Neuron (in vitro differentiated cells): ENCODE measurements around the gene CCDC144A.
"Not testable (repeated sequence)": the region's sequence is repeated elsewhere in the genome, so short reads cannot be mapped to it uniquely, and the experiment has no call there.

Source experiments
- H2AFZ ChIP-seq: one replicate; pipeline ENCODE4 v1.6.1; 2013; ENCODE audit warnings: low read depth, mild to moderate bottlenecking, inconsistent platforms, low read length, moderate library complexity
- H3K27me3 ChIP-seq: one replicate; pipeline ENCODE4 v1.6.1; 2013; ENCODE audit warnings: low read length; ENCODE audit not compliant: insufficient read depth
- H3K36me3 ChIP-seq: one replicate; pipeline ENCODE4 v1.6.1; 2013; ENCODE audit warnings: low read length; ENCODE audit not compliant: insufficient read depth
- H3K4me1 ChIP-seq: one replicate; pipeline ENCODE4 v1.6.1; 2013; ENCODE audit warnings: low read length; ENCODE audit not compliant: insufficient read depth
- H3K4me3 ChIP-seq: 2 replicates; pipeline ENCODE4 v1.5.1; 2013; ENCODE audit warnings: mild to moderate bottlenecking, low read length, moderate library complexity
- H3K9me3 ChIP-seq: one replicate; pipeline ENCODE4 v1.6.1; 2013; ENCODE audit warnings: low read length

The CCDC144A gene

GRCh38 chr17:16689731-16690281, at the start of gene CCDC144A:
Gene CCDC144A, plus strand, starts transcription at chr17:16690241. Its CDS starts 160 bp downstream, at chr17:16690401.
- H3K4me1 ChIP-seq, H3K9me3 ChIP-seq, H3K27me3 ChIP-seq, H2AFZ ChIP-seq, H3K4me3 ChIP-seq, H3K36me3 ChIP-seq: not testable (repeated sequence)

- Histone ChIP-seq H3K9me3 (peaks cover 15% of the 10 kb centered on the region), H3K27me3 (no peaks in the 10 kb centered on the region), H3K4me1 (peaks cover 10% of the 10 kb centered on the region), H2AFZ (no peak overlapping the region), H3K36me3 (peaks cover 43% of the 10 kb centered on the region), H3K4me3 (no peak overlapping the region)
Measured at GRCh38 chr17:16649585-16649984, 40.5 kb upstream of the CCDC144A start.

- Histone ChIP-seq H3K27me3 (no peaks in the 10 kb centered on the region), H2AFZ (no peak overlapping the region), H3K9me3 (peaks cover 4% of the 10 kb centered on the region), H3K4me1 (peaks cover 10% of the 10 kb centered on the region), H3K4me3 (peak overlapping the region; percentile 60), H3K36me3 (peaks cover 23% of the 10 kb centered on the region)
Measured at GRCh38 chr17:16652252-16652651, 37.8 kb upstream of the CCDC144A start.

- peak overlapping the region; percentile 60 for H3K4me3 ChIP-seq
- peak overlapping the region; percentile 59 for H2AFZ ChIP-seq
- H3K4me1 ChIP-seq, result peaks cover 10% of the 10 kb centered on the region
- peaks cover 21% of the 10 kb centered on the region for H3K36me3 ChIP-seq
- H3K9me3 ChIP-seq, result peaks cover 3% of the 10 kb centered on the region
- H3K27me3 ChIP-seq, result no peaks in the 10 kb centered on the region
Measured at GRCh38 chr17:16652847-16653366, 37.1 kb upstream of the CCDC144A start.

GRCh38 chr17:16653367-16654041, 36.5 kb upstream of the CCDC144A start, which contains the start of gene ZNF624:
Gene ZNF624, minus strand, starts transcription at chr17:16653850.
- H3K9me3 ChIP-seq, result peaks cover 3% of the 10 kb centered on the region
- H3K27me3 ChIP-seq, result no peaks in the 10 kb centered on the region

GRCh38 chr17:16661217-16661616, 28.8 kb upstream of the CCDC144A start:
- Histone ChIP-seq H3K36me3 (no peaks in the 10 kb centered on the region), H2AFZ (no peak overlapping the region), H3K4me3 (no peak overlapping the region), H3K4me1 (no peaks in the 10 kb centered on the region), H3K9me3 (no peaks in the 10 kb centered on the region), H3K27me3 (peaks cover 5% of the 10 kb centered on the region)

More at GRCh38 chr17:16653367-16654041, 36.5 kb upstream of the CCDC144A start, which contains the start of gene ZNF624:
- peaks cover 18% of the 10 kb centered on the region for H3K36me3 ChIP-seq
- H2AFZ ChIP-seq, result peak within 1 kb of the TSS; percentile 59
- H3K4me1 ChIP-seq, result peaks cover 10% of the 10 kb centered on the region
- H3K4me3 ChIP-seq, result peak within 1 kb of the TSS; percentile 60

GRCh38 chr17:16662936-16663335, 27.1 kb upstream of the CCDC144A start:
- Histone ChIP-seq H3K36me3 (no peaks in the 10 kb centered on the region), H3K9me3 (no peaks in the 10 kb centered on the region), H3K4me1 (no peaks in the 10 kb centered on the region), H3K27me3 (peaks cover 12% of the 10 kb centered on the region), H2AFZ (no peak overlapping the region), H3K4me3 (no peak overlapping the region)

GRCh38 chr17:16666553-16666906, 23.5 kb upstream of the CCDC144A start:
- peaks cover 14% of the 10 kb centered on the region for H3K27me3 ChIP-seq
- H3K9me3 ChIP-seq, H3K4me3 ChIP-seq, H2AFZ ChIP-seq, H3K4me1 ChIP-seq, H3K36me3 ChIP-seq: not testable (repeated sequence)

- peaks cover 14% of the 10 kb centered on the region for H3K27me3 ChIP-seq
- not testable (repeated sequence) for H3K4me3 ChIP-seq, H3K4me1 ChIP-seq, H3K9me3 ChIP-seq, H3K36me3 ChIP-seq, H2AFZ ChIP-seq
Measured at GRCh38 chr17:16666907-16667636, 23.0 kb upstream of the CCDC144A start.

GRCh38 chr17:16676676-16677268, 13.3 kb upstream of the CCDC144A start:
- Histone ChIP-seq H3K4me1 (no peaks in the 10 kb centered on the region), H3K27me3 (no peaks in the 10 kb centered on the region), H2AFZ (no peak overlapping the region), H3K9me3 (no peaks in the 10 kb centered on the region), H3K36me3 (no peaks in the 10 kb centered on the region), H3K4me3 (no peak overlapping the region)

- H3K9me3 ChIP-seq, H3K36me3 ChIP-seq, H3K4me1 ChIP-seq, H2AFZ ChIP-seq, H3K27me3 ChIP-seq, H3K4me3 ChIP-seq: not testable (repeated sequence)
Measured at GRCh38 chr17:16683290-16684138, 6.5 kb upstream of the CCDC144A start.

- H3K9me3 ChIP-seq, H3K4me3 ChIP-seq, H3K36me3 ChIP-seq, H3K4me1 ChIP-seq, H2AFZ ChIP-seq, H3K27me3 ChIP-seq: not testable (repeated sequence)
Measured at GRCh38 chr17:16686019-16686418, 4.0 kb upstream of the CCDC144A start.
